ENCODE measurements around the gene NEDD4. TPM values are rescaled to one million over a fixed set of nuclear protein-coding genes. Genes with fewer than 3 reads are reported as not detected.

The NEDD4 gene
- total RNA-seq, 1 experiment from 2014 or later = 18.8 TPM

- no peaks in the 10 kb centered on the region for H3K36me3 ChIP-seq (ENCODE audit: control insufficient read depth, insufficient read depth, low read length)
- H3K4me1 ChIP-seq (ENCODE audit: control insufficient read depth, insufficient read depth, low read length) = peaks cover 16% of the 10 kb centered on the region
- no TSS peak for BruUV-seq (replicated peaks)
- ChIA-PET CTCF (interaction anchor here (0.6 kb wide), 1 partner anchor 24 kb away, joined by 3 read pairs; no protein-coding TSS in a partner anchor), POLR2A (interaction anchor here (1.3 kb wide), 1 partner anchor 15 kb away, joined by 4 read pairs; no protein-coding TSS in a partner anchor)
- peak overlapping the region; percentile 58; the same call in 1 of the 2 replicates for H3K27ac ChIP-seq (ENCODE audit: low read length)
- intact Hi-C loops (cut with micrococcal nuclease; ENCODE audit: unreplicated experiment) = no loop called here
- no peaks in the 10 kb centered on the region for H3K27me3 ChIP-seq (ENCODE audit: control insufficient read depth, insufficient read depth, low read length)
- DNase-seq (ENCODE audit: low read depth, low spot score) (no peak), ATAC-seq (no peak)
- peak overlapping the region; percentile 7 to 37; a peak in 2 of 4 replicates for H3K4me3 ChIP-seq (ENCODE audit: low read depth in 2 of 2, low read length in 2 of 2)
- in situ Hi-C loops (cut with HindIII; ENCODE audit: low pct_unique_long_range_greater_than_20kb, low sequenced_read_pairs) = no loop called here
- H3K9me3 ChIP-seq (ENCODE audit: control insufficient read depth, insufficient read depth, low read depth, low read length) = no peaks in the 10 kb centered on the region
- no peak for TF ChIP-seq REST (IDR thresholded peaks at IDR 0.05; ENCODE audit: insufficient read depth in 1 of 2, low read depth in 2 of 2, low read length in 1 of 2)
- TF ChIP-seq POLR2AphosphoS5 (IDR thresholded peaks at IDR 0.05; ENCODE audit: low read depth, low read length) = no peak
- TF ChIP-seq CTCF (IDR thresholded peaks at IDR 0.05) = no peak
- no peak for TF ChIP-seq SIN3A (IDR thresholded peaks at IDR 0.05; ENCODE audit: borderline replicate concordance, insufficient read depth, low read depth, low read length)
- no peak for TF ChIP-seq TCF7L2 (IDR thresholded peaks at IDR 0.05; ENCODE audit: low read depth, low read length)
These were observed 98.9 kb downstream of the NEDD4 start for GRCh38 chr15:55894399-55894965.

GRCh38 chr15:55893852-55894251, 99.6 kb downstream of the NEDD4 start:
- H3K4me3 ChIP-seq (ENCODE audit: low read depth in 2 of 2, low read length in 2 of 2) = no peak overlapping the region
- ChIA-PET CTCF (interaction anchor here (0.6 kb wide), 1 partner anchor 24 kb away, joined by 3 read pairs; no protein-coding TSS in a partner anchor), POLR2A (interaction anchor here (1.3 kb wide), 1 partner anchor 15 kb away, joined by 4 read pairs; no protein-coding TSS in a partner anchor)
- intact Hi-C loops (cut with micrococcal nuclease; ENCODE audit: unreplicated experiment) (no loop called here), in situ Hi-C loops (cut with HindIII; ENCODE audit: low pct_unique_long_range_greater_than_20kb, low sequenced_read_pairs) (no loop called here)
- H3K27me3 ChIP-seq (ENCODE audit: control insufficient read depth, insufficient read depth, low read length) = no peaks in the 10 kb centered on the region
- H3K36me3 ChIP-seq (ENCODE audit: control insufficient read depth, insufficient read depth, low read length) = no peaks in the 10 kb centered on the region
- peaks cover 16% of the 10 kb centered on the region for H3K4me1 ChIP-seq (ENCODE audit: control insufficient read depth, insufficient read depth, low read length)
- H3K9me3 ChIP-seq (ENCODE audit: control insufficient read depth, insufficient read depth, low read depth, low read length) = no peaks in the 10 kb centered on the region
- DNase-seq (ENCODE audit: low read depth, low spot score) (no peak), ATAC-seq (no peak)
- TF ChIP-seq REST (IDR thresholded peaks at IDR 0.05; ENCODE audit: insufficient read depth in 1 of 2, low read depth in 2 of 2, low read length in 1 of 2) (no peak), CTCF (IDR thresholded peaks at IDR 0.05) (no peak), SIN3A (IDR thresholded peaks at IDR 0.05; ENCODE audit: borderline replicate concordance, insufficient read depth, low read depth, low read length) (no peak)
- H3K27ac ChIP-seq (ENCODE audit: low read length) = no peak overlapping the region
- BruUV-seq (replicated peaks) = no TSS peak

All from Panc1 (cell line).